Breast epithelium (tissue), 3 donors: ENCODE data around the gene TMEM38A.

Experiments used
- POLR2A ChIP-seq: fragments of 450-650 bp; IDR thresholded peaks from one replicate; pipeline ENCODE4 v1.6.1; 2016; ENCODE audit warnings: antibody characterized with exemption, mild to moderate bottlenecking, moderate library complexity
- TF ChIP-seq, protein P1 (sequence below), 3 donors: fragments of 450-650 bp; IDR thresholded peaks; one replicate each; pipeline ENCODE4 v1.5.1; 2016 to 2017; ENCODE audit warnings: antibody characterized with exemption in 3 of 3, mild to moderate bottlenecking in 3 of 3, moderate library complexity in 3 of 3

DNA sequence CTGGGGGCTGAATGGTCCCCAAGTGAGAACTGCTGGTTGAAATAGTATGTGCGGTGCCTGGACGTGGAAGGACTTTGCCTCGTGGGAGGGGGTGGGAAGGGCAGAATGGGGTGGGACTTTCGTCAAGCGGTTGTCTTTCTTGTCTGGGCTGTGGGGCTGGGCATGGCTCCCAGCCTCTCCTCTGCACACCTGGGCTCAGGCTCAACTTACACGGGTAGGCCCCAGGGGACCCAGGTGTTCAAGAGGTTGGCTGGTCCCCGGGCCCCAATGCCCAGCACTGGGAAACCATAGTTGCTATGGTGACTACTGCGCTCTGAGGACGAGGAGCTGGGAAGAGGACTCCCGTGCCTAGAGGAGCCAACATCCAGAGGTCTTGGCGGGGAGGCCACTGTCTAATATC is 66.0 kb downstream of the TMEM38A start:
- TF ChIP-seq, protein P1, sequence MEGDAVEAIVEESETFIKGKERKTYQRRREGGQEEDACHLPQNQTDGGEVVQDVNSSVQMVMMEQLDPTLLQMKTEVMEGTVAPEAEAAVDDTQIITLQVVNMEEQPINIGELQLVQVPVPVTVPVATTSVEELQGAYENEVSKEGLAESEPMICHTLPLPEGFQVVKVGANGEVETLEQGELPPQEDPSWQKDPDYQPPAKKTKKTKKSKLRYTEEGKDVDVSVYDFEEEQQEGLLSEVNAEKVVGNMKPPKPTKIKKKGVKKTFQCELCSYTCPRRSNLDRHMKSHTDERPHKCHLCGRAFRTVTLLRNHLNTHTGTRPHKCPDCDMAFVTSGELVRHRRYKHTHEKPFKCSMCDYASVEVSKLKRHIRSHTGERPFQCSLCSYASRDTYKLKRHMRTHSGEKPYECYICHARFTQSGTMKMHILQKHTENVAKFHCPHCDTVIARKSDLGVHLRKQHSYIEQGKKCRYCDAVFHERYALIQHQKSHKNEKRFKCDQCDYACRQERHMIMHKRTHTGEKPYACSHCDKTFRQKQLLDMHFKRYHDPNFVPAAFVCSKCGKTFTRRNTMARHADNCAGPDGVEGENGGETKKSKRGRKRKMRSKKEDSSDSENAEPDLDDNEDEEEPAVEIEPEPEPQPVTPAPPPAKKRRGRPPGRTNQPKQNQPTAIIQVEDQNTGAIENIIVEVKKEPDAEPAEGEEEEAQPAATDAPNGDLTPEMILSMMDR (IDR thresholded peaks at IDR 0.05), result no peak
- no peak for TF ChIP-seq POLR2A
